ENCODE results near the gene TRIP4.
"Not testable (repeated sequence)": the region's sequence is repeated elsewhere in the genome, so short reads cannot be mapped to it uniquely, and the experiment has no call there.

The TRIP4 gene

DNA sequence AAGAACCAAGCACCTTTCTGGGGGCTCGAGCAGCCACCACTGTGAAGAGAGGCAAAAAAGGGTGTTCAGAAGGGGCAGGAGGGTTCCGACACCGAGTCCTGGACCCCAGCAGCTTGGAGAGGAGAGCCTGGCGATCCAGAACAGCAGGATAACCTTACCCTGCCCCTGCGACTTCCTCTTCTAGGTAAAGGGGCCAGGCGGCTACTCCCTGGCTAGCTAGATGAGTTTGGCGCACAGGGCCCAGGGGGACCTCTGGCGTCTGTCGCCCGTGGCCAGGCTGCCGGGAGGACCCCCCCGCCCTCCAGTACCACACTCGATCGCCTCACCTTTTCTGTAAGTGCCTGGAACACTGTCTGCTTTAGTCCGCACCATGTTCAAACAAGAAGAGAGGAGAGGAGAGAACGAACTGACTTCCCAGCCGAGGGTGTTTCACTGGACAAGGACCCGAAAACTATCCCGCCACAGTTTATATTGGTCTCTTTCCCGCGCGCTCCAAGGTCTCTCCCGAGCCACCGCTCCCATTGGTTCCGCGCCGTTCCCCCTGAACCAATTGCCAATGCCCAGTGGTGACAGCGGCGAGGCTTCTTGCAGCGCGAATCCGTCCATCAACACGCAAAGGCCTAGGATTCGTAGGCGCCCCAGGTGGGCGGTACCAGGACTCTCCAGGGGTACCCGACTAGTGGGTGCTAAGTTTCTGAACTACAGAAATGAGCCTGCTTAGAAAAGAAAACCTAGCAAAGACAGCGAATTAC, 6.5 kb upstream of the TRIP4 start, which contains the start of gene PCLAF:
TSS of gene PCLAF (minus strand) at position 442 of the 752 bp plus-strand sequence. CDS start at position 372, 70 bp downstream.
- DNase-seq (ENCODE audit: low spot score) = peak; percentile 98
- CTCF ChIA-PET = interaction anchor here (0.5 to 0.6 kb wide), 2 partner anchors 47 to 491 kb away, joined by 3 read pairs; no protein-coding TSS in a partner anchor
- peak within 1 kb of the TSS; percentile 81 for H3K27ac ChIP-seq
- TF ChIP-seq, protein P1, sequence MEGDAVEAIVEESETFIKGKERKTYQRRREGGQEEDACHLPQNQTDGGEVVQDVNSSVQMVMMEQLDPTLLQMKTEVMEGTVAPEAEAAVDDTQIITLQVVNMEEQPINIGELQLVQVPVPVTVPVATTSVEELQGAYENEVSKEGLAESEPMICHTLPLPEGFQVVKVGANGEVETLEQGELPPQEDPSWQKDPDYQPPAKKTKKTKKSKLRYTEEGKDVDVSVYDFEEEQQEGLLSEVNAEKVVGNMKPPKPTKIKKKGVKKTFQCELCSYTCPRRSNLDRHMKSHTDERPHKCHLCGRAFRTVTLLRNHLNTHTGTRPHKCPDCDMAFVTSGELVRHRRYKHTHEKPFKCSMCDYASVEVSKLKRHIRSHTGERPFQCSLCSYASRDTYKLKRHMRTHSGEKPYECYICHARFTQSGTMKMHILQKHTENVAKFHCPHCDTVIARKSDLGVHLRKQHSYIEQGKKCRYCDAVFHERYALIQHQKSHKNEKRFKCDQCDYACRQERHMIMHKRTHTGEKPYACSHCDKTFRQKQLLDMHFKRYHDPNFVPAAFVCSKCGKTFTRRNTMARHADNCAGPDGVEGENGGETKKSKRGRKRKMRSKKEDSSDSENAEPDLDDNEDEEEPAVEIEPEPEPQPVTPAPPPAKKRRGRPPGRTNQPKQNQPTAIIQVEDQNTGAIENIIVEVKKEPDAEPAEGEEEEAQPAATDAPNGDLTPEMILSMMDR (conservative IDR thresholded peaks at IDR 0.05; ENCODE audit: low read depth) = no peak
- POLR2A ChIA-PET (ENCODE audit: low non-redundant PET) = no interaction called here

DNA sequence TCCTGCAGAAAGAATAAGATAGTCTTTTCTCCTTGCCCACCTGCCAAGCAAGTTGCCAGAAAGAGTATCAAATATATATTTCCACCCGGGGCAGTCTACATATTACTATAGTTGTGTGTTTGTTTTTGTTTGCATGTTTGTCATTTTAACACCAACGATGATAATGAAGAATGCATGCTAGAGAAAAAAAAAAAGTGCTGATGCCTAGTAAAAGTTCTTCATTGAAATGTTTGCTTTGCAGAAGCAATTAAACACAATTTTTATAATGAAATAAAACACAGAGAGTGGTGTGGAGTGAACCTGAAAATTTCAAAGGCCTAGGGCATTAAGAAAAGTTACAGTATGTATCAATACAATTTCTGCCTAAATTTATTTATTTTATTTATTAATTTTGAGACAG, 3.9 kb upstream of the TRIP4 start:
- TF ChIP-seq, protein P1 (conservative IDR thresholded peaks at IDR 0.05; ENCODE audit: low read depth) = no peak
- H3K27ac ChIP-seq = no peak overlapping the region
- ChIA-PET POLR2A (ENCODE audit: low non-redundant PET) (interaction anchor here (0.6 kb wide), 1 partner anchor 190 kb away, joined by 10 read pairs; no protein-coding TSS in a partner anchor), CTCF (no interaction called here)
- DNase-seq (ENCODE audit: low spot score) = no peak

DNA sequence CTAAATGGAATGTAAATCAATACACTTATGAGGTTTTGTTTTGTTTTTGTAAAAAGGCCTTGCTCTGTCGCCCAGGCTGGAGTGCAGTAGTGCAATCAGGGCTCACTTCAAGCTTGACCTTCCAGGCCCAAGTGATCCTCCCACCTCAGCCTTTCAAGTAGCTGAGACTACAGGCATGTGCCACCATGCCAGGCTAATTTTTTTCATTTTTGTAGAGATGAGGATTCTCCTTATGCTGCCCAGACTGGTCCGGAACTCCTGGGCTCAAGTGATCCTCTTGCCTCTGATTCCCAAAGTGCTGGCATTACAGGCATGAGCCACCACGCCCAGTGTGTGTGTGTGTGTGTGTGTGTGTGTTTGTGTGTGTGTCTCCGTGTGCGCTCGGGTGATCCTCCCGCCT, 1.3 kb upstream of the TRIP4 start:
- TF ChIP-seq, protein P1 (conservative IDR thresholded peaks at IDR 0.05; ENCODE audit: low read depth) = no peak
- no peak for DNase-seq (ENCODE audit: low spot score)
- ChIA-PET CTCF (no interaction called here), POLR2A (ENCODE audit: low non-redundant PET) (interaction anchor here (0.6 kb wide), 1 partner anchor 100 kb away, joined by 3 read pairs; no protein-coding TSS in a partner anchor)
- peak overlapping the region; percentile 51 for H3K27ac ChIP-seq

DNA sequence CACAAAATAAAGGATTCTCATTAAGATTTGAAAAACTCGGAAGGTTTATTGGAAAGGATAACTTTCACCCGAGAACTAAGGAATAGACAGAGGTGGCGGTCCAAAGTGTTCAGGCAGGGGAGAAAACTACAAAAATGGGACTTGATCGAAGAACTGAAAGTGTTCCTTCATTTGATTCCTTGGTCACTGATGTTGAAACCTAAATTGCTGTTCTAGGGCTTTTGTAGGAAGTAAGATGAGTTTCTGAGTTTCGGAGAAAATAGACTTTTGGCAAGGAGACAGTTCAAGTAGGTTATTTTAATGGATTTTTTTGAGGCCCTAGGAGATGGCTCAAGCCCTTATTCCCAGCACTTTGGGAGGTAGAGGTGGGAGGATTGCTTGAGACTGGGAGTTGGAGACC, 1.4 kb downstream of the TRIP4 start:
- no peak overlapping the region for H3K27ac ChIP-seq
- ChIA-PET POLR2A (ENCODE audit: low non-redundant PET) (no interaction called here), CTCF (no interaction called here)
- TF ChIP-seq, protein P1 (conservative IDR thresholded peaks at IDR 0.05; ENCODE audit: low read depth) = no peak
- DNase-seq (ENCODE audit: low spot score) = no peak

DNA sequence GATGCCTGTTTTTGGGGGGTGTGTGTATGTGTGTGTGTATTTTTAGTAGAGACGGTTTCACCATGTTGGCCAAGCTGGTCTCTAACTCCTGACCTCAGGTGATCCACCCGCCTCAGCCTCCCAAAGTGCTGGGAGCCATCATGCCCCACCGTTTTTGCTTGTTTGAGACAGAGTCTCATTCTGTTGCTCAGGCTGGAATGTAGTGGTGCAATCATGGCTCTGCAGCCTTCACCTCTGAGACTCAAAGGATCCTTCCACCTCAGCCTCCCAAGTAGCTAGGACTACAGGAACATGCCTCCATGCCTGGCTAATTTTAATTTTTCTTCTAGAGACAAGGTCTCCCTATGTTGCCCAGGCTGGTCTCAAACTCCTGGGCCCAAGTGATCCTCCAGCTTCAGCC, 4.8 kb downstream of the TRIP4 start:
- H3K27ac ChIP-seq; DNase-seq (ENCODE audit: low spot score); POLR2A ChIA-PET (ENCODE audit: low non-redundant PET): not testable (repeated sequence)
- CTCF ChIA-PET = interaction anchor here (0.8 kb wide), 1 partner anchor 712 kb away, joined by 3 read pairs; no protein-coding TSS in a partner anchor

DNA sequence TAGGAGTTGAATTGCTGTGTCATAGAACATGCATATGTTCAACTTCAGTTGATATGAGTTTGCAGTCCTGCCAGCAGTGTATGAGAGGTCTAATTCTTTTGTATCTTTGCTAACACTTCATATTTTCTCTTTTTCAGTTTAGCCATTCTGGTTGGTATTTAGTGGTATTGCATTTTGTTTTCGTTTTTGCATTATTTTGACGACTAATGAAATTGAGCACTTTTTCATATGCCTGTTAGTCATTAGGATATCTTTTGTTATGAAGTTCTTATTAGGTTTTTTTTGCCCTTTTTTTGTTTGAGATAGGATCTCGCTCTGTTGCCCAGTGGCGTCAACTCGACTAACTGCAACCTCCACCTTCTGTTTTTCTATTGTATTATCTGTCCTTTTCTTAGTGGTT, 9.2 kb downstream of the TRIP4 start:
- TF ChIP-seq, protein P1 (conservative IDR thresholded peaks at IDR 0.05; ENCODE audit: low read depth) = no peak
- POLR2A ChIA-PET (ENCODE audit: low non-redundant PET) = no interaction called here
- DNase-seq (ENCODE audit: low spot score) = no peak
- H3K27ac ChIP-seq = no peak overlapping the region
- CTCF ChIA-PET = no interaction called here

DNA sequence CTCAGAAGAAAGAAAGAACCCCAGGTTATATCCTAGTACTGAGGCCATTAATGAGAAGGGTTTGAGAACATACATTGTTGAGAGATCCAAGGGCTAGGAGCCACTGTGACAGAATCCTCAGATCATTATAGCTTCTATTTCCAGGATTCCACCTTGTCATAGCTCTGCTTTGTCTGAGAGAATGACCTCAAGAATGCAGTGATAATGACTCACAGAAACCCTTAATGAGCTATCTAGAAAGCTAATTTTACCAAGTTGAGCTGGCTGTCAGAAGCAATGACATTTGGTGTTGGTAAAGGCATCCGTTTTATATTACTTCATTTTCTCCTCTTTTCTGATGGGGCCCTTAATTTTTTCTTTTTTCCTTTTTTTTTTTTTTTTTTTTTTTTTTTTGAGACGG, 10.9 kb downstream of the TRIP4 start:
- TF ChIP-seq, protein P1 (conservative IDR thresholded peaks at IDR 0.05; ENCODE audit: low read depth) = no peak
- no peak overlapping the region for H3K27ac ChIP-seq
- ChIA-PET CTCF (interaction anchor here (0.6 to 1.0 kb wide), 3 partner anchors 14 to 462 kb away, joined by 3 to 4 read pairs (median 3); no protein-coding TSS in a partner anchor), POLR2A (ENCODE audit: low non-redundant PET) (no interaction called here)
- DNase-seq (ENCODE audit: low spot score) = no peak

Data from RWPE1 (cell line).